Muscle of arm (tissue), 12 donors: ENCODE measurements around the gene MTFMT. TPM values are rescaled to one million over a fixed set of nuclear protein-coding genes. Genes with fewer than 3 reads are reported as not detected.
A peak's percentile ranks its signal among the peaks of the same experiment; 100 is the strongest.
"Not testable (repeated sequence)": the region's sequence is repeated elsewhere in the genome, so short reads cannot be mapped to it uniquely, and the experiment has no call there.

ENCODE experiments used
- DNase-seq: peaks from one replicate; pipeline ENCODE4 v3.0.0-alpha.2; 2013
- polyA plus RNA-seq, 12 donors: library from polyadenylated mRNA; unstranded; fragments of 120-200 nt; gene quantifications; one replicate each; pipeline ENCODE4 v1.2.1, GENCODE V29; 2013; ENCODE audit not compliant: insufficient read length in 12 of 12

Gene MTFMT
- polyA plus RNA-seq, 12 donors: 8.2 to 13.0 (median 9.4) TPM; not detected in 2

DNA sequence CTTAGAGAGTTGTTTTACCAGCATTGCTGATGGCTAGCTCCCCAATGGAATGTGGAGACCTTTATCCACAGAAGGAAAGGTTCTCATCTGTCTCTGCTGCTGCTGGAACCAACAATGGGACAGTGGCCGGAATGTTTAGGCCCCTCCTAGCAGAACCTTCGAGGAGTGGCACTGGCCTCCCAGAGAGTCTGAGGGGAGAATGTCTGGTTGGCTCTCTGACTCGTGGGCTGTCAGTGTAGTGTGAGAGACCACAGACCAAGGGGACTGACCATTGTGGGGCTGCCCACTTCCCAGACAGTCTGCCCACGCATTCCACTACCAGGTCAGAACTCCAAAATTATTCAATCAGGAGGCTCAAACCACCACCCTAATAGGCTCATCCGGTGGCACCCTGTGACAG, 33.3 kb upstream of the MTFMT start:
- DNase-seq: no peak

DNA sequence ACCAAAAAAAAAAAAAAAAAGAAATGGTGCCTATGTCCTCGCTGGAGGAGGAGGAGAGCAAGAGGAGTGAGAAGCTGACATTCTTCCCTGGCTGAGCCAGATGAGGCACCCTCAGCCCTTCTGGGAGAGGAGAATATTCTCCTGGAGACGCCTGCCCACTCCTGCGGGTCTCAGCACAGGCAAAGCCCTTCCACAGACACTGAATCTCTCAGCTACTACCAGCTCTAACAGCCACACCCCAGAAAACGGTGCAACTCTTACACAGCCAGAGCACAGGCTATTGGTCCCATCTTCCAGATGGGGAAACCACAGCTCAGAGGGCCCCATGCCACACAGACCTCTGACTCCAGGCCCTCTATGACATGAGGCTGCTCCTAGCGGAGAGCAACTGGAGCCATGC, 32.6 kb upstream of the MTFMT start:
- no peak for DNase-seq

GRCh38 chr15:65060641-65061397, 31.4 kb upstream of the MTFMT start:
- no peak for DNase-seq

- DNase-seq: no peak
Measured at GRCh38 chr15:65059931-65060596, 30.6 kb upstream of the MTFMT start.

- DNase-seq: no peak
Measured at GRCh38 chr15:65059369-65059750, 29.9 kb upstream of the MTFMT start.

GRCh38 chr15:65058394-65059368, 29.2 kb upstream of the MTFMT start:
- no peak for DNase-seq

GRCh38 chr15:65057549-65057940, 28.1 kb upstream of the MTFMT start:
- no peak for DNase-seq

GRCh38 chr15:65056868-65057548, 27.6 kb upstream of the MTFMT start:
- no peak for DNase-seq

DNA sequence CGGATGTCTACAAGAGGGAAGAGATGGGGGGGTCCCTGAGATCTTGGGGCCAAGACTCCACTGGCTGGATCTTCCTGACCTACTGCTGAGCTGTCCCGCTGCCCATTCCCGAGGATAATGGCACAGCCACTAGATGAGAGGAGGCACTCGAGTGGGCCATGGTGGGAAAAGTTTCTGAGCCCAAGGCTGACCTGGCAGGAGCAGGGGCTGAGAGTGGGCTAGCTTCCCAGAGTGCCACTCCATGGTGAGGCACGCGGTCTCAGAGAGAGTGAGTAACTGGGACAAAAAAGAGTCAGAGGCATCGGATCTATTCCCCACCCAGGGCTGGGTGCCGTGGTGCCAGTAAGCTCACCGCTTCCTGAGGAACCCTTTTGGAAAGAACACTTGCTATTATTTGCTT, 26.7 kb upstream of the MTFMT start:
- no peak for DNase-seq

DNA sequence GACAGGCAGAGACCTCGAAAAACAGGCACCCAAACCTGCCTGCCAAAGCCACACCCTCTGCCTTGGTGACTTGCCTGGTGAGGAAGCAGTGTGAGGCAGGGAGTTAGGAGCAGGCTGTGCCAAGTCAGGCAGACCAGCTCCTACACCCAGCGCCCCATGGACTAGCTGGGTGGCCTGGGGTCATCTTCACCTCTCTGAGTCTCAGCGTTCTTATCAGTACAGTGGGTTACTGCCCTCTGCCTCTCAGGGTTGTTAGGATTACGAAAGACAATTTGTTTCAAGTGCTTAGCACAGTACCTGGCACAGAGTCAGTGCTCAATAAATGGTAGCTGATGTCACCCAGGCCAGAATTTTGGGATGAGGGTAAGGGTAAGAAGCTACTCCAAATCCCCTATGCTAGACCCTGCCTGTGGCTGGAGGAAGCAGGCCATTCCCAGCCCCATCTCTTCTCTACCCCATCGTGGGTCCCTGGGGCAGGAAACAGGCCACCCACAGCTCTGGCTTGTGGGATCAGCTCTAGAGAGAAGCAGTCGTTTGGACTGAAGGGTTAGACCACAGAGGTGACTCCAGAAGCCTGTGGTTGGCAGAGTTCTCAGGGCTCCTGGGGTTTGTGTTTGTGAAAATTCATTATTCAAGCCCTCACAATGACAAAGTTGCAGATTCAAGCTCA, 25.9 kb upstream of the MTFMT start:
- no peak for DNase-seq

- peak; percentile 77 for DNase-seq
Measured at GRCh38 chr15:65054333-65055200, 25.1 kb upstream of the MTFMT start.

DNA sequence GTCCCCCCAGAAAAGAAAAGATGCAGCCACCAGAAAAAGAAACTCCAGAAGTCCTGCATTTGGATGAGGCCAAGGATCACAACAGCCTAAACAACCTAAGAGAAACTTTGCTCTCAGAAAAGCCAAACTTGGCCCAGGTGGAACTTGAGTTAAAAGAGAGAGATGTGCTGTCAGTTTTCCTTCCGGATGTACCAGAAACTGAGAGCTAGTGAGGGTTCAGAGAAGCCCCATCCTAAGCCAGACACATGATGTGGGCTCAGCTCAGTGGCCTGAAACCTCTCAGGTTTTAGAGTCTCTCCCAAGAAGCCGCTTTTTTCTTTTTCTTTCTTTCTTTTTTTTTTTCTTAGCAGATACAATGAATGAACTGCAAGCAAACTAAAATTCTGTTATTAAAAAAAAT, 23.5 kb upstream of the MTFMT start:
- no peak for DNase-seq

- no peak for DNase-seq
Measured at GRCh38 chr15:65051266-65051665, 21.8 kb upstream of the MTFMT start.

- DNase-seq: no peak
Measured at GRCh38 chr15:65050270-65050669, 20.8 kb upstream of the MTFMT start.

GRCh38 chr15:65049418-65049840, 20.0 kb upstream of the MTFMT start:
- DNase-seq: peak; percentile 90

DNA sequence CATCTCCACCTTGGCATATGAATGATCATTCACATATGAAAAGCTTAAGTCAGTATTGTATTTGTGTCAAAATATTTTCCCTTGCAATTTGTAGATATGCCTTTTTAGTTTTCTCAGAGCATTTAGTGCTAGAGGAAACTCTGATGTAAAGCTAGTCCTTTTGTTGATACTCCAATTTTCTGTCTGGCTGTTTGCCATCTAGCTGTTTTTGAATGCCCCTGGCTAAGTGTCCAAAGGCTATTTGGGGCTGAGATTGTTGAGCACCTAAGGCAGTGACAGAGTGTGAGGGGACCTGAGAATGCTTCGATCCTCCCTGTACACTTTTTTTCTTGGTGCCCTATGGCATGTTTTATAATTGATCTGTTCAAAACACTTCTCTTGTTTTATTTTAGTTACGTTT, 18.8 kb upstream of the MTFMT start:
- no peak for DNase-seq

DNA sequence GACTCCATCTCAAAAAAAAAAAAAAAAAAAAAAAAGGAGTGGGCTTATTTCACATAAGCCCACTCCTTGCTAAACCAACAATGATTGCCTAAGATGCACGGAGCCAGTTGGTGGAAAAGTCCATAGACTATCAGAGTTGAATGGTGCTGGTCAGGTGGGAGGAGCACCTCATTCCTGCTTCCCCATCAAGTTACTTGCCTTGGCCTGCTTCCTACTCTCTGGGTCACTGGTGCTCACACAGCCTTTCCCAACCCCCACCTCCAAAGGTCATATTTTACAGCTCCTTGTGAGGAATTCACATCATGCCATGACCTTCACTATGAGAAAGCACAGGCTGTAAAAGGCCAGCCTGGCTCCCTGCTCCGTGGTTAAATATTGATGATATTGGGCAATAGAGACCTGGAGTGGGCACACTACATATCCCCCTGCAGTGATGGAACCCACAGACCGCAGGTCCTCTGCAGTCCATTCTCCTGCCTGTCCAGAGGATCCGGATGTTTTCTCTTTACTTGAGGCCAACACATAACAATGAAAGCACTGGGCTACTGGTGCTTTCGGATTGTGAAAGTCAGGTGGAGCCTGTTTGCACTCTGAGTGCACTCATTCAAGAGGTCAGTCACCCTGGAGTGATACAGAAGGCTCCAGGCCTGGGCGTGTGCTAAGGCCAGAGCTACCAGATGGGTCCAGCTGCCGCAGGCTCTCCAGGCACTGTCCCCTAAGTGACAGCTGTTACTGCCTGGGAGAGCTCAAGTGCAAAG, 15.5 kb upstream of the MTFMT start, which contains the start of gene SLC51B:
Gene SLC51B (plus strand): TSS at position 664 of the 758 bp plus-strand sequence. CDS start 4,618 bp downstream, outside the sequence.
- DNase-seq: no peak

DNA sequence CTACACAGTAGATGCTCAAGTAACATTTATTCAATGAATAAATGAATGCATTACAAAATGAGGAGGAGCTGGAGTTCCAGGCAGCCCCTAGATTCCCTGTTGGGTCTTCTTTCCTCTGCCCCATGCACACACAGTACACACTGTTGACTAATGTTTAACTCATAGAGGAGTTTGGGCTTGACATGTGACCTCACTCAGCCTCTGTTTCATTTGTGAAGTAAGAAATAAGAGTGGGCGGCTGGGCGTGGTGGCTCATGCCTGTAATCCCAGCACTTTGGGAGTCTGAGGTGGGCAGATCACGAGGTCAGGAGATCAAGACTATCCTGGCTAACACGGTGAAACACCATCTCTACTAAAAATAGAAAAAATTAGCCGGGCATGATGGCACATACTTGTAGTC, 14.8 kb upstream of the MTFMT start:
- DNase-seq: not testable (repeated sequence)

- DNase-seq: no peak
Measured at GRCh38 chr15:65042776-65043327, 13.4 kb upstream of the MTFMT start.
